Raji (cell line): ENCODE measurements around the gene STRN4.

Experiments used
- POLR2A ChIP-seq: IDR thresholded peaks from 2 replicates; pipeline ENCODE4 v1.6.1; 2011; ENCODE audit warnings: low read depth, low read length, control low read depth; ENCODE audit not compliant: insufficient read depth

Gene STRN4

GRCh38 chr19:46746281-46747057 is at the start of gene STRN4:
TSS of gene STRN4 (minus strand) at chr19:46746450. CDS start at chr19:46746430, 20 bp downstream.
- TF ChIP-seq POLR2A: peak; percentile 49

- TF ChIP-seq POLR2A: no peak
Observed at GRCh38 chr19:46791944-46792343, 45.7 kb upstream of the STRN4 start.

DNA sequence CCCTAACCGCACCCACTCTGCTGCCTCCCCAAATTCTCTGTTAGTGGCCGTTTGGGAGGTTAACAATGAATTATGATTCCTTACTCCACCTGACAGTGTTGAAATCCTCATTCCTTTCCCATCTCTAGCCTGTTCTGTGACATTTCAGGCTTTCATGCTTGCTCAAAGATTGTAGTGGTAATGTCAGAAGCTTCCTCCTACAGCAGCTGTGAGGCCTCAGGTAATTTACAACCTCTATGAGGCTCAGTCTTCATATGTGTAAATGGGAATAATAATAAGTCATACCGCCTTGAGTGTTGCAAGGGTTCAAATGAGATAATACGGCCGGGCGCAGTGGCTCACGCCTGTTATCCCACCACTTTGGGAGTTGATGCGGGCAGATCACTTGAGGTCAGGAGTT is 43.1 kb upstream of the STRN4 start:
- TF ChIP-seq POLR2A: no peak

- TF ChIP-seq POLR2A: no peak
Observed at GRCh38 chr19:46788968-46789338, 42.7 kb upstream of the STRN4 start.

- TF ChIP-seq POLR2A: peak; percentile 100
Observed at GRCh38 chr19:46788262-46788967, 42.2 kb upstream of the STRN4 start, which contains the start of gene SLC1A5. TSS of gene SLC1A5 (minus strand) at chr19:46788594. CDS start at chr19:46787965, 629 bp downstream.

GRCh38 chr19:46787331-46788261 is 41.3 kb upstream of the STRN4 start:
- TF ChIP-seq POLR2A: 0 out of 2 replicates have a peak, but pooled peaks have one; percentile 42

DNA sequence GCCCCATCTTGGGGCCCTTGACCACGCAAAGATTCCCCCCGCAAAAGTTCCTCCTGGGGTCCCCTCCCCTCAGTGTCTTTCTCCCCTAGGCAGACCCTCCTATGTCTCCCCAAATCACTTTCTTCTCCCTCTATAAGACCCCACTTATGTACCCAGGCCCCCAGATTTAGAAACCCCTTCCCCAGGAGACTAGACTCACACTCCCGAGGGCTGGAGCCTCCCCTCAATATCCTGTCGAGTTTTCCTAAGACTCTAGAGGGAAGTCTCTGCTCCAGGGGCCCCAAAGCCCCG is 40.7 kb upstream of the STRN4 start:
- TF ChIP-seq POLR2A: no peak; the same call in 1 of the 2 replicates

- peak; percentile 35 for TF ChIP-seq POLR2A
Observed at GRCh38 chr19:46786236-46787039, 40.2 kb upstream of the STRN4 start.

GRCh38 chr19:46785980-46786235 is 39.7 kb upstream of the STRN4 start:
- peak; percentile 37; the same call in 1 of the 2 replicates for TF ChIP-seq POLR2A

- no peak; the same call in 1 of the 2 replicates for TF ChIP-seq POLR2A
Observed at GRCh38 chr19:46785054-46785979, 39.1 kb upstream of the STRN4 start.

DNA sequence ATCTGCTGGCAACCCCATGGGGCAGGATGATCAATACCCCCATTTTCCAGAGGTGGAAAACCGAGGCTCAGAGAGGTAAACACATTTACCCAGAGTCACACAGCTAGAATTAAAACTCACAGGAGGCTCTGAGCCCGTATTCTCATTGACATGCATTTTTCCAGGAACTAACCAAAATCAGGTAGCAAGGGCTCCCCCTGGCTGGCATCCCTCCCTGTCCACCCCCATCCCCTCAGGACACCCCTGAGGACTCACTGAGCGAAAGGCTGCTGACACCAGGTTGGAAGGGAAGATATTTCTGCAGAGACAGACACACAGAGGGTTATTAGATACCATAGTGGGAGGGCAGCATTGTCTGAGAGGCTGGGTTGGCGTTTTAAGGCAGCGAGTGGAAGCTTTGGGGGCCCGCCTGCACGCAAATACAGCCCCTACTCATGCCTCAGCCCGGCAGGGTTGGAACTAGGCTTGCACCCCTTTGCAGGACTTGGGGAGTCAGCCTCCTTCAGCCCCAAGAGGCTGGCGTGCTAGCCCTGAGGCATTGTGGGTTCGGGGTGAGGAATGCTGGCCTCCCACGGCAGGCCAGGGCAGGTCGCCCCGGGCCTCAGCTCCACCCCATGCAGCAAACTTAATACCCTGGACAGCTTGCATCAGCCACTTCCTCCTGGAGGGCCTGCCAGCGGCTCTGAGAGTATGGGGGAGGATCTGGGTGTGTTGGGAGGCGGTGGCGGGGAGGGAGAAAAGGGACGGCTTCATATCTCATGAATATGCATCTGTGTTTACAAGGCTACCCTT is 38.2 kb upstream of the STRN4 start:
- peak; percentile 55 for TF ChIP-seq POLR2A

DNA sequence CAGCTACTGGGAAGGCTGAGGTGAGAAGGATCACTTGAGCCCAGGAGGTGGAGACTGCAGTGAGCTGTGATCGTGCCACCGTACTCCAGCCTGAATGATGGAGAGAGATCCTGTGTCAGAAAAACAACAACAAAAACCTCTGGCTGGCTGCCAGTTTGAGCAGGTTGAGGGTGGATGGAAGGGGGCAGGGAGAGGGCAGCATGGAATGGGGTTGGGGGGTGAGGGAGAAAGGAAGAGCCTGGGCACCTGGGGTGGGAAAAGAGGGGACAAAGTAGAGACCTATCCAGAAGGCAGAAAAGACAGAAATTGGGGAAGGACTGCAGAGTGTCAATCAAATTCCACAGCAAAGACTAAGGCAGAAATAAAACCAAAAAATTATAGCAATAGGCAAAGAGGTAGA is 37.4 kb upstream of the STRN4 start:
- no peak for TF ChIP-seq POLR2A
